Measurements from ENCODE around the gene BCAN.

DNA sequence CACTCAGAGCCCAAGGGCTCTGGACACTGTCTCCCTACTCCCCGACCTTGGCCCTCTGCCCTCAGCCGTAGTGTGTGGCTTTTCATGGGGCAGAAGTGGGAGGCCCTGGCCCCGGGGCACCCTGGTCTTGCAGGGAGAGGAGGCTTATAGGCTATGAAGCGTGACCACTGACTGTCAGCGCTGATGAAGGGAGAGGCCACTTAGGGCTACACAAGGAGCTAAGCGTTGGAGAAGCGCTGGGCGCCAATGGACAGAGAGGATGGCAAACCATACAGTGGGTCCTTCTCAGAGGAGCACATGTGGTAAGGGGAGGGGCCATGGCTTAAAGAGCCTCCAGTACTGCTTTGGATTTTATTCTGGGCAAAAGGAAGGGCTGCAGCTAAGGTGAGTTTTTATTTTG, 55.6 kb downstream of the BCAN start:
- TF ChIP-seq POLR2A (IDR thresholded peaks at IDR 0.05; ENCODE audit: low read length): no peak
- TF ChIP-seq, protein P1, sequence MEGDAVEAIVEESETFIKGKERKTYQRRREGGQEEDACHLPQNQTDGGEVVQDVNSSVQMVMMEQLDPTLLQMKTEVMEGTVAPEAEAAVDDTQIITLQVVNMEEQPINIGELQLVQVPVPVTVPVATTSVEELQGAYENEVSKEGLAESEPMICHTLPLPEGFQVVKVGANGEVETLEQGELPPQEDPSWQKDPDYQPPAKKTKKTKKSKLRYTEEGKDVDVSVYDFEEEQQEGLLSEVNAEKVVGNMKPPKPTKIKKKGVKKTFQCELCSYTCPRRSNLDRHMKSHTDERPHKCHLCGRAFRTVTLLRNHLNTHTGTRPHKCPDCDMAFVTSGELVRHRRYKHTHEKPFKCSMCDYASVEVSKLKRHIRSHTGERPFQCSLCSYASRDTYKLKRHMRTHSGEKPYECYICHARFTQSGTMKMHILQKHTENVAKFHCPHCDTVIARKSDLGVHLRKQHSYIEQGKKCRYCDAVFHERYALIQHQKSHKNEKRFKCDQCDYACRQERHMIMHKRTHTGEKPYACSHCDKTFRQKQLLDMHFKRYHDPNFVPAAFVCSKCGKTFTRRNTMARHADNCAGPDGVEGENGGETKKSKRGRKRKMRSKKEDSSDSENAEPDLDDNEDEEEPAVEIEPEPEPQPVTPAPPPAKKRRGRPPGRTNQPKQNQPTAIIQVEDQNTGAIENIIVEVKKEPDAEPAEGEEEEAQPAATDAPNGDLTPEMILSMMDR (IDR thresholded peaks at IDR 0.05): no peak
- no peak for TF ChIP-seq PHF8 (IDR thresholded peaks at IDR 0.05; ENCODE audit: borderline replicate concordance, low read depth)
- no peak for TF ChIP-seq RAD21 (conservative IDR thresholded peaks at IDR 0.05 in 1 of 2, IDR thresholded peaks at IDR 0.05 in 1 of 2)
- no peak for TF ChIP-seq ZC3H11A (IDR thresholded peaks at IDR 0.05)
- no peak for TF ChIP-seq EP300 (IDR thresholded peaks at IDR 0.05)
- no peak for TF ChIP-seq SMC3 (IDR thresholded peaks at IDR 0.05)
- TF ChIP-seq RCOR1 (IDR thresholded peaks at IDR 0.05; ENCODE audit: low read depth, low read length): no peak
- TF ChIP-seq KDM5A (IDR thresholded peaks at IDR 0.05): no peak
- no peak for TF ChIP-seq MAZ (IDR thresholded peaks at IDR 0.05; ENCODE audit: borderline replicate concordance, low read depth, low read length)
- TF ChIP-seq RFX5 (IDR thresholded peaks at IDR 0.05): no peak

All from A549 (cell line).